Colonic mucosa (tissue), 4 donors: Measurements from ENCODE around the gene CDIP1. TPM values are rescaled to one million over a fixed set of nuclear protein-coding genes. Genes with fewer than 3 reads are reported as not detected.

Source experiments
- DNase-seq: peaks from one replicate; pipeline ENCODE4 v3.0.0-alpha.2; 2020
- H3K27ac ChIP-seq: fragments of 200-600 bp; one replicate; pipeline ENCODE4 v1.8.0; 2021
- H3K27me3 ChIP-seq: fragments of 200-600 bp; one replicate; pipeline ENCODE4 v1.8.0; 2021
- H3K36me3 ChIP-seq: fragments of 200-600 bp; one replicate; pipeline ENCODE4 v1.8.0; 2021
- H3K4me1 ChIP-seq: fragments of 200-600 bp; one replicate; pipeline ENCODE4 v1.8.0; 2021; ENCODE audit warnings: mild to moderate bottlenecking
- H3K4me3 ChIP-seq: fragments of 200-600 bp; one replicate; pipeline ENCODE4 v1.8.0; 2021
- H3K9ac ChIP-seq, 2 donors: one replicate each; pipeline ENCODE4 v1.7.0; 2013; ENCODE audit warnings: control low read depth in 2 of 2, low read depth in 2 of 2, low read length in 2 of 2
- H3K9me3 ChIP-seq: fragments of 200-600 bp; one replicate; pipeline ENCODE4 v1.8.0; 2021
- intact Hi-C: fragments of 100-400 bp; cut with DNase I; formaldehyde crosslinking; loops from one replicate; pipeline ENCODE4 v1.14.1; 2022
- total RNA-seq, 2 donors: library from RNA; stranded (reverse); fragmentation: NEBNext Ultra II Directional in 1 of 2; extraction: Animal tissue kit (Norgen Biotek cat#: 25700) in 1 of 2; gene quantifications; one replicate each; pipeline ENCODE4 v1.2.1, GENCODE V29; 2021
- TF ChIP-seq, protein P1 (sequence below): fragments of 200-600 bp; IDR thresholded peaks from one replicate; pipeline ENCODE4 v1.8.0; 2022; ENCODE audit warnings: antibody characterized with exemption, mild to moderate bottlenecking
- donor health status: healthy.
- donor health status: DM: no; HTN: no; CAD: no.
- donor health status: DM: no; HTN: no; CAD: no.

CDIP1 gene
- total RNA-seq, 2 donors from 2014 or later: 13.1 to 18.4 TPM

DNA sequence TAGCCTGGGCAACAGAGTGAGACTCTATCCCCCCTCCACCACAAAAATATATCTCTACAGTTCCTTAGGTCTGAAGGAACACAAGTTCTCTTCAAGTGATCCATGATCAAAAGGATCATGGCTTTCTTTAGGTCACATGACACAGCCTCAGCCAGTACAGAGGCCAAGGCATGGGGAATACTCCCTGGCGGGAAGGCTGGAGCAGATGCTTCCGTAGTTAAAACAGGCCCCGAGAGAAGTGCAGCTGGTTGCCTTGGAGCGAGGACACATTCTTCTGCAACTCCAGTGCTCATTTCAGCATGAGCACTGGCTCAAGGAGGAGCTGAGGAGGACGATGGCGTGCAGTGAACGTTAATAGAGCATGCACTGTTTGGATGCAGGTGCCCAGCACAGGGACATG, 13.5 kb downstream of the CDIP1 start:
- Histone ChIP-seq H3K9ac (no peak overlapping the region), H3K36me3 (no peaks in the 10 kb centered on the region), H3K4me1 (no peaks in the 10 kb centered on the region), H3K27ac (no peak overlapping the region), H3K27me3 (no peaks in the 10 kb centered on the region), H3K9me3 (no peaks in the 10 kb centered on the region), H3K4me3 (no peak overlapping the region)
- DNase-seq: no peak
- TF ChIP-seq, protein P1, sequence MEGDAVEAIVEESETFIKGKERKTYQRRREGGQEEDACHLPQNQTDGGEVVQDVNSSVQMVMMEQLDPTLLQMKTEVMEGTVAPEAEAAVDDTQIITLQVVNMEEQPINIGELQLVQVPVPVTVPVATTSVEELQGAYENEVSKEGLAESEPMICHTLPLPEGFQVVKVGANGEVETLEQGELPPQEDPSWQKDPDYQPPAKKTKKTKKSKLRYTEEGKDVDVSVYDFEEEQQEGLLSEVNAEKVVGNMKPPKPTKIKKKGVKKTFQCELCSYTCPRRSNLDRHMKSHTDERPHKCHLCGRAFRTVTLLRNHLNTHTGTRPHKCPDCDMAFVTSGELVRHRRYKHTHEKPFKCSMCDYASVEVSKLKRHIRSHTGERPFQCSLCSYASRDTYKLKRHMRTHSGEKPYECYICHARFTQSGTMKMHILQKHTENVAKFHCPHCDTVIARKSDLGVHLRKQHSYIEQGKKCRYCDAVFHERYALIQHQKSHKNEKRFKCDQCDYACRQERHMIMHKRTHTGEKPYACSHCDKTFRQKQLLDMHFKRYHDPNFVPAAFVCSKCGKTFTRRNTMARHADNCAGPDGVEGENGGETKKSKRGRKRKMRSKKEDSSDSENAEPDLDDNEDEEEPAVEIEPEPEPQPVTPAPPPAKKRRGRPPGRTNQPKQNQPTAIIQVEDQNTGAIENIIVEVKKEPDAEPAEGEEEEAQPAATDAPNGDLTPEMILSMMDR: no peak
- intact Hi-C loops: no loop called here

DNA sequence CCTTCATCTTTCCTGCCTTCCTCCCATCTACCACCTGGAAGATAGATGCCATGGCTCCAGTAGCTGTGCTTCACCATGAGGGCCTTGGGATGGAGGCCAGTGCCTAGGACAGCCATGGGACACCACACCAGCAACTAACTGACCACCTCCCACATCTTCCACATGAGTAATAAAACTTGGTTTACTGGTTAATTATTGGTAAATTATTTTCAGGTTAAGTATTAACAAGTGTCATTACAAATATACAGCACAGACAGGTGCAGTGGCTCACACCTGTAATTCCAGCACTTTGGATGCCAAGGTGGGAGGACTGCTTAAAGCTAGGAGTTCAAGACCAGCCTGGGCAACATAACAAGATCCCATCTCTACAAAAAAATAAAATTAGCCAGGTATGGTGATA, 14.0 kb downstream of the CDIP1 start:
- Histone ChIP-seq H3K9me3 (no peaks in the 10 kb centered on the region), H3K36me3 (no peaks in the 10 kb centered on the region), H3K9ac (no peak overlapping the region), H3K4me3 (no peak overlapping the region), H3K27me3 (no peaks in the 10 kb centered on the region), H3K4me1 (no peaks in the 10 kb centered on the region), H3K27ac (no peak overlapping the region)
- no peak for DNase-seq
- TF ChIP-seq, protein P1: no peak
- intact Hi-C loops: no loop called here

DNA sequence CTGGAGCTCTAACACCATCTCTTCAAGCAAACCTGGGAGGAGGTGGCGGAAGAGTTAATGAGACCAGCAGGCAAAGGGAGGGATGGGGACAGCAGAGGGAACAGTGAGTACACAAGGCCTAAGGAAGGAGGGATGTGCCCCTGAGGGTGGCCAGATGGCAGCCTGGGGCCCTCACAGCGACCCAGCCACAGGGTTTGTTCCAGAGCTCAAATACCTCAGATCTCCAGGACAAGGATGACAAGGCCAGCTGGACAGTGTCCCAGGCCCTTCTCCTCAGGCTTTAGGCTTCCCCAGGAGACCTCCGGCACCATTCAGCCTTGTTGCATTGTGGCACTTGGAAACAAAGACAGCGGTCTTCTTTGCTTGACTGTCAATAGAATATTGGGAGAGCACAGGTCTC, 14.9 kb downstream of the CDIP1 start:
- no peak overlapping the region for H3K27ac ChIP-seq
- DNase-seq: no peak
- H3K9me3 ChIP-seq: no peaks in the 10 kb centered on the region
- TF ChIP-seq, protein P1: no peak
- H3K27me3 ChIP-seq: no peaks in the 10 kb centered on the region
- H3K4me3 ChIP-seq: no peak overlapping the region
- intact Hi-C loops: no loop called here
- H3K9ac ChIP-seq: no peak overlapping the region
- H3K36me3 ChIP-seq: no peaks in the 10 kb centered on the region
- H3K4me1 ChIP-seq: no peaks in the 10 kb centered on the region

DNA sequence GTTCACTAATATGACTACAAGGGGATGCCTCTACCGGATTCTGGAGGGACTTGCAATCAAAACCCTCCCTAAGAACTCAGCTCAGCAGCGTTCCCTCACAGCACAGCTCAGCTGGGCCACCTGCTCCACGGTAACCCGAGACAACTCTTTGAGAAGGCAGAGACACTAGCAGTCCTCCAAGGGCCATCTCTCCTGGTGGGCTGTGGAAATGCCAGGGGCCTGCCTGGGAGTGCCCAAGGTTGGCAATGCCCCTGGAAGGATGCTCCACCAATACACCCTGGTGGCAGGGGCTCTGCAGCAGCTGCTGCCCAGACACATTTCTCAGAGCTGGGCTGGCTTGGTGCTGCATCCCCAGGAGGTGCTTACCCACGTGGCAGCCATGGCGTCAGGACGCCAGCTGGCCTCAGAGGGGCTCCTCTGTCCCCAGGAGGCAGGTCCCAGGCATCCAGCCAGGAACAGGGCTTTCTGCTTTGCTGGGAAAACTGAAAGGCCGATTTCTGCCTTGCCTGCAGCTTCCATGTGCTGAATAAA, 16.5 kb downstream of the CDIP1 start:
- no peaks in the 10 kb centered on the region for H3K9me3 ChIP-seq
- DNase-seq: no peak
- intact Hi-C loops: no loop called here
- no peak overlapping the region for H3K4me3 ChIP-seq
- H3K9ac ChIP-seq: no peak overlapping the region
- no peaks in the 10 kb centered on the region for H3K4me1 ChIP-seq
- H3K27ac ChIP-seq: no peak overlapping the region
- no peaks in the 10 kb centered on the region for H3K36me3 ChIP-seq
- H3K27me3 ChIP-seq: no peaks in the 10 kb centered on the region
- TF ChIP-seq, protein P1: no peak

DNA sequence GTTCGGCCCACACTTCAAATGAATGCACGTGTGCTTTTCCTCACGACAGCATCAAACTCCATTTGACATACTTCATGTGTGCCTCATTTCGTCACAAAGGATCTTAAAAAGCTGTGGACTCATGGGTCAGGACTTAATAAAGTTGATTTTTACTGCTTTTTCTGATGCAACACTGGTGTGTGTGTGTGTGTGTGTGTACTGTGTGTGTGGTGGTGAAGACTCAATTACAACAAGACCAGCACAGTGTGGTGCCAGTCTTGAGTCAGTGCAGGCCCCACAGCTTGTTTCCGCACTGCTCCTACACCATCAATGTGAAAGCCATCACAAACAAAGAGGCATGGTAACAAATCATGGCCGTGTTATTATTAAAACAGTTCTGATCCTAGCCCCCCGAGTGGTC, 17.7 kb downstream of the CDIP1 start:
- Histone ChIP-seq H3K36me3 (no peaks in the 10 kb centered on the region), H3K9me3 (no peaks in the 10 kb centered on the region), H3K9ac (no peak overlapping the region), H3K27me3 (no peaks in the 10 kb centered on the region), H3K4me3 (no peak overlapping the region), H3K4me1 (no peaks in the 10 kb centered on the region), H3K27ac (no peak overlapping the region)
- DNase-seq: no peak
- TF ChIP-seq, protein P1: no peak
- intact Hi-C loops: no loop called here
